Heart left ventricle (tissue), 13 donors: ENCODE results near the gene RNF225.

Experiments used
- CTCF ChIP-seq, 12 donors: fragments of 200-600 bp; sonication (generic) in 4 of 12; IDR thresholded peaks; one replicate each; pipeline versions ENCODE4 v1.5.0 to v1.8.0; 2018 to 2022; ENCODE audit warnings: antibody characterized with exemption in 12 of 12, mild to moderate bottlenecking in 5 of 12
- POLR2A ChIP-seq, 2 donors: fragments of 450-650 bp; IDR thresholded peaks; one replicate each; pipeline ENCODE4 v1.6.1; 2017; ENCODE audit warnings: antibody characterized with exemption in 2 of 2, mild to moderate bottlenecking in 2 of 2, moderate library complexity in 2 of 2
- donor health status: ischemic (EF 13 %, LVEDD 7.1; RV severe dilation, severe dysfunction).
- donor health status: DM: no; HTN: yes; CAD: no.
- donor health status: DM: no; HTN: no; CAD: no.
- donor health status: ischemic (EF 25% LVEDD 6.9; RV normal size, moderate dysfunction).
- donor health status: ischemic (EF 25% LVEDD 5.7; RV mildly dilated, moderate dysfunction).
- donor health status: ischemic (EF 35%, LVEDD 5.7; RV mildly dilated, moderate dysfunction).
- donor health status: nonischemic (EF 11% LVEDD 7.7; RV severe dilation, severe dysfunction).
- donor health status: DM: yes; HTN: yes; CAD: no.
- donor health status: PGD.
- donor health status: ischemic (EF 29% LVEDD 5.4; RV normal size, mild dysfunction).
- donor health status: nonischemic (EF 23%, LVEDD 6.1; RV moderate dilation, normal function).

DNA sequence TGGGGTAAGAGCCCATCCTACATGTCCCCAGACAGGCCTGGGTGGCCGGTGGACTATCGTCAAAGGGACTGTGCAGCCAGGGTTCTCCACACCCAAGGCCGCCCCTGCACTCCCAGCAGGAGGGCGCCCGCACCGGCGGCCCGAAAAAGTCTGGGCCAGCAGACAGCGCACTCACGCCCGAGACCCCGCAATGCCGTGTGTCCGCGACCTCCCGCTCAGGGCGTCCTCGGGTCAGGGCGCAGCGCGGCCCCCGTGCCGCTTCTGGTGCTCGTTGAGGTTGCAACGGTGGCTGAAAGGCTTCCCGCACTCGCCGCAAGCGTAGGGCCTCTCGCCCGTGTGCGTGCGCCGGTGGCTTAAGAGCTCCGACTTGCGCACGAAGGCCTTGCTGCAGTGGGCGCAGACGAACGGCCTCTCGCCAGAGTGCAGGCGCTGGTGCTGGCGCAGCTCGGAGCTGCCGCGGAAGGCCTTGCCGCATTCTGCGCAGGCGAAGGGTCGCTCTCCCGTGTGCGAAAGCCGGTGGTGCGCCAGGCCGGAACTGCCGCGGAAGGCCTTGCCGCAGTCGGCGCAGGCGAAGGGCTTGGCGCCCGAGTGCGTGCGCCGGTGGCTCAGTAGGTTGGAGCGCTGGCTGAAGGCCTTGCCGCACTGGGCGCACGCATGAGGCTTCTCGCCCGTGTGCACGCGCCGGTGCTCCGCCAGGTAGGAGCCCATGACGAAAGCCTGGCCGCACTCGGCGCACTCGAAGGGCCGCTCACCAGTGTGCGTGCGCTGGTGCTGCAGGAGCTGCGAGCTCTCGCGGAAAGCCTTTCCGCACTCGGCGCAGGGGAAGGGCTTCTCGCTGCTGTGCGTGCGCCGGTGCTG, 39.3 kb upstream of the RNF225 start:
- TF ChIP-seq CTCF (IDR thresholded peaks at IDR 0.05) (no peak), POLR2A (IDR thresholded peaks at IDR 0.05) (no peak)
